ENCODE results near the gene ARHGAP28.

The ARHGAP28 gene

GRCh38 chr18:6874315-6874714, 144.8 kb downstream of the ARHGAP28 start:
- no peak for TF ChIP-seq CTCF (IDR thresholded peaks at IDR 0.05; ENCODE audit: control insufficient read depth, insufficient read depth, low read depth, low read length, missing control alignments)
- H3K4me3 ChIP-seq (ENCODE audit: control insufficient read depth, low read depth, low read length), result no peak overlapping the region
- no peak for DNase-seq (ENCODE audit: low read depth)

- H3K4me3 ChIP-seq (ENCODE audit: control insufficient read depth, low read depth, low read length), result no peak overlapping the region
- no peak for TF ChIP-seq CTCF (IDR thresholded peaks at IDR 0.05; ENCODE audit: control insufficient read depth, insufficient read depth, low read depth, low read length, missing control alignments)
- DNase-seq (ENCODE audit: low read depth), result no peak
These were observed 146.2 kb downstream of the ARHGAP28 start for GRCh38 chr18:6875749-6876148.

GRCh38 chr18:6876641-6877041, 147.1 kb downstream of the ARHGAP28 start:
- peak; percentile 44 for DNase-seq (ENCODE audit: low read depth)
- H3K4me3 ChIP-seq (ENCODE audit: control insufficient read depth, low read depth, low read length), result no peak overlapping the region
- no peak for TF ChIP-seq CTCF (IDR thresholded peaks at IDR 0.05; ENCODE audit: control insufficient read depth, insufficient read depth, low read depth, low read length, missing control alignments)

- DNase-seq (ENCODE audit: low read depth), result no peak
- no peak for TF ChIP-seq CTCF (IDR thresholded peaks at IDR 0.05; ENCODE audit: control insufficient read depth, insufficient read depth, low read depth, low read length, missing control alignments)
- H3K4me3 ChIP-seq (ENCODE audit: control insufficient read depth, low read depth, low read length), result no peak overlapping the region
These were observed 147.8 kb downstream of the ARHGAP28 start for GRCh38 chr18:6877288-6877687.

GRCh38 chr18:6878556-6879297, 149.2 kb downstream of the ARHGAP28 start:
- no peak overlapping the region for H3K4me3 ChIP-seq (ENCODE audit: control insufficient read depth, low read depth, low read length)
- no peak for TF ChIP-seq CTCF (IDR thresholded peaks at IDR 0.05; ENCODE audit: control insufficient read depth, insufficient read depth, low read depth, low read length, missing control alignments)
- DNase-seq (ENCODE audit: low read depth), result no peak

GRCh38 chr18:6879508-6880195, 150.1 kb downstream of the ARHGAP28 start:
- H3K4me3 ChIP-seq (ENCODE audit: control insufficient read depth, low read depth, low read length), result no peak overlapping the region
- DNase-seq (ENCODE audit: low read depth), result no peak
- TF ChIP-seq CTCF (IDR thresholded peaks at IDR 0.05; ENCODE audit: control insufficient read depth, insufficient read depth, low read depth, low read length, missing control alignments), result no peak
